CD4-positive, alpha-beta T cell treated with Interleukin-15 for 1 hour (primary cell): Measurements from ENCODE around the gene INSL3.
"Not testable (repeated sequence)": the region's sequence is repeated elsewhere in the genome, so short reads cannot be mapped to it uniquely, and the experiment has no call there.

Experiments used
- DNase-seq: peaks from one replicate; pipeline ENCODE4 v3.0.0-alpha.2; 2020

The INSL3 gene

DNA sequence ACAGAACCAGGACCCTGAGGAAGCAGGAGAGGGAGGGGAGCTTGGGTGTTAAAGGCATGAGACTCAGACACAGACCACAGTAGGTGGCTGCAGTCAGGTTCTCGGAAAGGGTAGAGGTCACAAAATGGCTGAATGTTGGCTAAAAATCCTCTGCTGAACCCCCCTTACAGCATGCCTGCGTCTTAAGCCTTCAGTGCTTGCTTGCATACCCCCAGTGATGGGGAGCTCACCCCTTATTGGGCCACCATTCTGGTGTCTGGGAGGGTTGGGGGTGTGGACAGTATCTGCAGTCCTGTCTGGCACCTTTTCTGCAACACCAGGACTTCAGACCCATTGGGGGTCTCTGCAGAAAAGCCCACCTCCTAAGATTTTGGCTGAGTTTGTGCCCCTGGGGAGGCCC is 40.5 kb downstream of the INSL3 start:
- DNase-seq, result no peak

DNA sequence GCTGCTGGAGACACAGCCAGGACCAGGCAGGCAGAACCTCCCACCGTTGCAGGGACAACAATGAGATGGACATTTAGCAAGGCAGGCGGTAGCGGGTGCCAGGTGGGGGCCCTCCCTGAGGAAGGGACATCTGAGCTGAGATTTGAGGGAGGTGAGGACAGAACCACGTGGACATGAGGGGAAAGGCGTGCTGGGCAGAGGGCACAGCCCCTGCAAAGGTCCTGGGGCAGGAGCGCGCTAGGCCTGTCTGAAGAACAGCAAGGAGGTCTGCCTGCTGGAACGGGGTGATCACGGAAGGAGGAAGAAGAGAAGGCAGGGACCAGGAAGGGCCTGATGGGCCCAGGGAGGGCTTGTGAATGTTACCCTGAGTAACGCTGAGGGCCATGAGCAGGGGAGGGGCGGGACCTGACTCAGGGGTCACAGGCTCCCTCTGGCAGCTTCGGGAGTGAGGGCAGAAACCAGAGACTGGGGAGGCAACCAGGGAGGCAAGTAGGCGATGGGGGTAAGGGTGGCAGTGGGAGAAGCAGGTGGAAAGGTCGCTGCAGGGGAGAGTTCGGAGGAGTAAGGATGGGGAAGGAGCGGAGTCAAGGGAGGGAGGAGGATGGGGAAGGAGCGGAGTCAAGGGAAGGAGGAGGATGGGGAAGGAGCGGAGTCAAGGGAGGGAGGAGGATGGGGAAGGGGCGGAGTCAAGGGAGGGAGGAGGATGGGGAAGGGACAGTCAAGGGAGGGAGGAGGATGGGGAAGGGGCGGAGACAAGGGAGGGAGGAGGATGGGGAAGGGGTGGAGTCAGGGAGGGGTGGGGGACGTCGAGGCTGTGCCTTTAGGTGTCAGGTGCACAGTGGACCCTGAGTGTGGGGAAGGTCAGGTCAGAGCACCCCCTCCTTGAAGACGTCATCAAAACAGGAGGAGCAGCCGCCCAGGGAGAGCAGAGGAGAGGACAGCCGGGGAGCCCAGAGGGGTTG is 42.1 kb downstream of the INSL3 start:
- peak; percentile 57 for DNase-seq

DNA sequence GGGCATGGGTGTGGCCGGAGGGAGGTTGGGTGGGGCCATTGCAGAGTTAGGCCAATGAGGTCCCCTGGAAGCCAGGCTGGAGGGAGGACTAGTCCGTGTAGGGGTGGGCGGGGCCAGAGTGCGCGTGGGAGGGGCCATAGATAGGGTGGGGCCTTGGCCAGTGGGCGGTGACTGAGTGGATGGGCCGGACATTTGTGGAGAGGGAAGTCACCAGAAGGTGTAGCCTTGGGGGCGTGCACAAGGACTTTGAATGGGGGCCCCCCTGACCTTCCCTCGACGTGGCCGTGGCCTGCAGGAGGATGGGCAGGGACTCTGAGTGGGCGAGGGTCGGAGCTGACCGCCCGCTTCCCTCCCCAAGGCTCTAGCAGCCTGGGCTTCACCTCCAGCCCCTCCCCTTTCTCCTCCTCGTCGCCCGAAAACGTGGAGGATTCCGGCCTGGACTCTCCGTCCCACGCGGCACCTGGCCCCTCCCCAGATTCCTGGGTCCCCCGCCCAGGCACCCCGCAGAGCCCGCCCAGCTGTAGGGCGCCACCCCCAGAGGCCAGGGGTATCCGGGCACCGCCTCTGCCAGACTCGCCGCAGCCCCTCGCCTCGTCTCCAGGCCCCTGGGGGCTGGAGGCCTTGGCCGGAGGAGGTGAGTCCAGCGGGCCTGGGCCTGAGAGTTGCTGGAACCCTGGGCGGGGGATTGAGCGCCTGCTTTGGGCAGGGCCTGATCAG is 42.9 kb downstream of the INSL3 start:
- DNase-seq, result peak; percentile 72

DNA sequence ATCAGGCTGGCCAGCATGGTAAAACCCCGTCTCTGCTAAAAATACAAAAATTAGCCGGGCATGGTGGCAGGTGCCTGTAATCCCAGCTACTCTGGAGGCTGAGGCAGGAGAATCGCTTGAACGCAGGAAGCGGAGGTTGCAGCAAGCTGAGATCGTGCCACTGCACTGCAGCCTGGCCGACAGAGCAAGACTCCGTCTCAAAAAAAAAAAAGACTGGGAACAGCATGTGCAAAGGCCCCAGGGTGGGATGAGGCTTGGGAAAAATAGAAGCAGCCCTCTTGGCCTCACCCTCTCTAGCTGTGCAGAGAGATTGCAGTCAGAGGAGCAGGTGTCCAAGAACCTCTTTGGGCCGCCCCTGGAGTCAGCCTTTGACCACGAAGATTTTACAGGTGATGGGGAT is 43.5 kb downstream of the INSL3 start:
- DNase-seq, result not testable (repeated sequence)

DNA sequence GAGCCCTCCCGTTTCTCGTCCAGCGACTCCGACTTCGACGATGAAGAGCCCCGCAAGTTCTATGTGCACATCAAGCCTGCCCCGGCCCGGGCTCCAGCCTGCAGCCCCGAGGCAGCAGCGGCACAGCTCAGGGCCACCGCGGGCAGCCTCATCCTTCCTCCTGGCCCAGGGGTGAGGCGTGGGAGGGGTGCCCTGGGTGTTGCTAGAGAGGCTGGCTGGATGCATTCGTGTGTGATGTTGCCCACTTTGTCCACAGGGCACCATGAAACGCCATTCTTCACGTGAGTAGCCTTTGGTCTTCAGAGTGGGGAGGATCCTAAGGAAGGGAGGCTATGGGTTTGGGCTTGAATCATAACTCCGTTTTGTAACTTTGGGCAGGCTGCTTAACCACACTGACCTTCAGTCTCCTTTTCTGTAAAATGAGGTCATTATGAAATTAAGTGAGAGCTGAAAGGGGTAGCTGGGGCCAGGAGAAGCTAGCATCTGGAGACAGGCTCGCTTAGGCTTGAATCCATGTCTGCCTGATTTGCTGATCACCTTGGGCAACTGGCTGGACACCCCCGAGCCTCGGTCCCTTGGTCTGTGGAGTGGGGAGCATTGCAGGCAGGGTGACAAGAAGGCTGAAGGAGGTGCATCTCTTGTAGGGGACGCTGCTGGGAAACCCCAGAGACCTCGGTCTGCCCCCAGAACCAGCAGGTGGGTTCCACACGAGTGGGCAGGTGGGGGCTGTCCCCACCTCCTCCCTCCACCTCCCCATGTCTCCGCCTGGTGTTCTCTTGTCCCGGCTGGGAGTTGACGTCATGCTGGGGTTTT is 45.1 kb downstream of the INSL3 start:
- DNase-seq, result peak; percentile 87

DNA sequence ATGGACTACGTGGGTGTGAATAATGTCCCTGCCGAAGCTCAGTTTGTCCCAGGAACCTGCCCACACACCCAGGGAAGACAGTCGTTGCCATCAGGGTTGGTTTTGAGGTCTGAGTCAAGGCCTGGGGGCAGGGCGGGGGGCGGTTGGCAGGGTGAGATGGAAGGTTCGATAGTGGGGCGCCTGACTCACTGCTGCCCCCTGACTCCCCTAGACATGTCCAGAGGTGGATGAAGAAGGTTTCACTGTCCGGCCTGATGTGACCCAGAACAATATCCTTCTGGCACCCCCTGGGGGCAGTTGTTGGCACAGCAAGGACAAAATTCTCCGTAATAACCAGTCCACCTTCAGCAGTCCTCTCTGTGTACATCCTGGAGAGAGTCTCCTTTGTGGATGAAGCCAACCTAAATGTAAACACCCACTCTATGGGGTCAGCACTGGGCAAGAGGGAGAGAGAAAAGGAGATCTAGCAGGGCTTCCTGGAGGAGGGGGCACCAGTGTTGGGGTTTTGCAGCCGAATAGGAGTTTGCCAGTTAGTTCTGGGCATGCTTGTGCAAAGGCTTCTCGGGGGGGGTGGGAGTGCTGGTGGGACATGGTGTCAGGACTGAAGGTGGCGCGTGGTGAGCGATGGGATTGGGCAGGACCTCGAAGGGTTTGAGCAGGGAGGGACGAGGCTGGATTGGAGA is 45.9 kb downstream of the INSL3 start:
- DNase-seq, result peak; percentile 33

DNA sequence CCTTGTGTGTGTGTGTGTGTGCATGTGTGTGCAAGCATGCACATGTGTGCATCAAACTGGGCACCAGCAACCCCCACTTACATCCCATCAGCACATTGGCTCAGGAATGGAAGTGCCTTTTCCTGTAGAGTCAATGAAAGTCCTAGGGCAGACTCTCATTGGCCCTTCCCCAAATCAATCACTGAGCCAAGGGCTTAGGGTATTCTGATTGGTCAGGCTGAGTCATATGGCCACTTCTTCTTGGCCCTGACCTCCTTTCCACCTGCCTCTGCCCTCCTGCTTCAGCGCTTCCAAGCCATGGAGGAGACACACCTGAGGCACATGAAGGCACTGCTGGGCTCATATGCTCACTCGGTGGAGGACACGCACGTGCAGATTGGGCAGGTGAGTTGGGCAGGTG is 49.1 kb downstream of the INSL3 start:
- DNase-seq, result no peak

DNA sequence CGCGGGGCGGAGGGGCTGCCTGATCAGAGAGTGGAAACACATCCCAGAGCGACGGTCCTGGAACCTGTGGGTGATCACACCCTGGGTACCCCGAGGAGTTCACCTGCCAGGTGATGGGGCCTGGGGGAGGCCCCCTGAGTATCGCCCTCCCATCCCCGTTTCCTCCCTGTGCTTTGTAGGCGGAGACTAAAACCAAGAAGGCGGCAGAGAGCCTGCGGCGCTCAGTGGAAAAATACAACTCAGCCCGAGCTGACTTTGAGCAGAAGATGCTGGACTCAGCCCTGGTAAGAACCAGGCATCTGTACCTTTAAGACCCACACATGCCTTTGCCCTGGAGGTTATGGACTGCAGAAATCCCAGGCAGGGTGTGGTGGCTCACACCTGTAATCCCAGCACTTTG is 50.7 kb downstream of the INSL3 start:
- no peak for DNase-seq

DNA sequence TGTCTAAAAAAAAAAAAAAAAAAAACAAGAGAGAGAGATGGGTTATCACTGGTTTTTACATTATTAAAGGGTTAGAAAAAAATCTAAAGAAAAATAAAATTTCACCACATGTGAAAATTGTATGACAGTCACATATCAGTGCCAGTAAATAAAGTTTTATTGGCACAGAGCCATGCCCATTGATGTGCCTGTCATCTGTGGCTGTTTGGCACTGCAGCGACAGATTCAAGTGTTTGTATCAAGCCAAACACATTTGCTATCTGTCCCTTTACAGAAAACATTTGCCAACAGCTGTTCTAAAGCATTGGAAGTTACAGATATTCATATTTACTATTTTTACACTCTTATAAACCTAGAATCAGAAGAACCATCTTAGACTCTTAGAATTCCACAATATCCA is 53.8 kb downstream of the INSL3 start:
- DNase-seq, result no peak

DNA sequence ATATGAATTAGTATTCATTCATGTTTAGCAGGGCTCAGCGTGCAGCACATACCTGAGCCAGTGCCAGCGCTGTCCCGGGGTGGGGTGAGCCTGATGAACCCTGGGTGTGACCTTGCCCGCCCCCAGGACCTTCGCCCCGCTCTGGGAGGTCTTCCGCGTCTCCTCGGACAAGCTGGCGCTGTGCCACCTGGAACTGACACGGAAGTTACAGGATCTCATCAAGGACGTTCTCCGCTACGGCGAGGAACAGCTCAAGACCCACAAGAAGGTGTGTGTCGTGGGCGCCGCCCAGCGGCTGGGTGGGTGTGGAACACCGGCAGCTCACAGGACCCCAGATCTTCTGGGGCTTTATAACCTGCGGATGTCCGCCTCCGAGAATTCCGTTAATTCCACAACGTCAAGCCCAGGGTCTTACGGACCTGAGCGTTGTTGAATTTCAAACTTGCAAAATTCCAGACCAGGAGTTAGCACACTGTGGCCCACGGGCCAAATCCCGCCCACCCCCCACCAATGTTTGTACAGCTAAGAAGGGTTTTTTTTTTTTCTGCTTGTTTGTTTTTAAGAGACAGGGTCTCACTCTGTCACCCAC is 54.7 kb downstream of the INSL3 start:
- DNase-seq, result peak; percentile 62
